GM23248 (cell line): ENCODE data around the gene CHST14. TPM values are rescaled to one million over a fixed set of nuclear protein-coding genes. Genes with fewer than 3 reads are reported as not detected.

ENCODE experiments used
- DNase-seq: peaks from one replicate; pipeline ENCODE4 v3.0.0-alpha.2; 2015
- H2AFZ ChIP-seq: fragments of 200-600 bp; sonication (generic); 2 replicates; pipeline ENCODE4 v1.6.1; 2016; ENCODE audit warnings: antibody characterized with exemption
- H3F3A ChIP-seq: fragments of 200-600 bp; sonication (generic); 2 replicates; pipeline ENCODE4 v1.6.1; 2016; ENCODE audit warnings: mild to moderate bottlenecking, antibody characterized with exemption, mixed run types; ENCODE audit not compliant: insufficient read depth
- H3K27ac ChIP-seq: fragments of 200-600 bp; sonication (generic); 2 replicates; pipeline ENCODE4 v1.5.1; 2016; ENCODE audit warnings: mild to moderate bottlenecking
- H3K27me3 ChIP-seq: fragments of 200-600 bp; sonication (generic); replicated peaks from 2 replicates; pipeline ENCODE4 v1.6.1; 2016; ENCODE audit warnings: mild to moderate bottlenecking; ENCODE audit not compliant: insufficient read depth
- H3K36me3 ChIP-seq: fragments of 200-600 bp; sonication (generic); 2 replicates; pipeline ENCODE4 v1.6.1; 2016; ENCODE audit warnings: low read depth, mild to moderate bottlenecking
- H3K4me1 ChIP-seq: fragments of 200-600 bp; sonication (generic); 2 replicates; pipeline ENCODE4 v1.6.1; 2016; ENCODE audit warnings: mild to moderate bottlenecking; ENCODE audit not compliant: insufficient read depth
- H3K4me2 ChIP-seq: fragments of 200-600 bp; sonication (generic); one replicate; pipeline ENCODE4 v1.6.1; 2016; ENCODE audit warnings: mild to moderate bottlenecking; ENCODE audit not compliant: unreplicated experiment
- H3K4me3 ChIP-seq: fragments of 200-600 bp; sonication (generic); 2 replicates; pipeline ENCODE4 v1.5.1; 2016; ENCODE audit warnings: mild to moderate bottlenecking
- H3K79me2 ChIP-seq: fragments of 200-600 bp; sonication (generic); 2 replicates; pipeline ENCODE4 v1.6.1; 2016; ENCODE audit warnings: mild to moderate bottlenecking; ENCODE audit not compliant: insufficient read depth
- H3K9ac ChIP-seq: fragments of 200-600 bp; sonication (generic); 2 replicates; pipeline ENCODE4 v1.6.1; 2016; ENCODE audit warnings: mild to moderate bottlenecking
- H3K9me2 ChIP-seq: fragments of 200-600 bp; sonication (generic); 2 replicates; pipeline ENCODE4 v1.6.1; 2016; ENCODE audit warnings: mixed run types, mild to moderate bottlenecking, moderate library complexity; ENCODE audit not compliant: insufficient read depth
- H3K9me3 ChIP-seq: fragments of 200-600 bp; sonication (generic); one replicate; pipeline ENCODE4 v1.6.1; 2017; ENCODE audit warnings: low read depth
- H4K20me1 ChIP-seq: fragments of 200-600 bp; sonication (generic); 2 replicates; pipeline ENCODE4 v1.6.0; 2016; ENCODE audit not compliant: insufficient read depth
- EZH2 ChIP-seq: fragments of 200-600 bp; sonication (generic); IDR thresholded peaks from 2 replicates; pipeline ENCODE4 v1.6.1; 2018; ENCODE audit warnings: antibody characterized with exemption, mild to moderate bottlenecking; ENCODE audit not compliant: insufficient read depth, poor library complexity, severe bottlenecking
- EZH2phosphoT487 ChIP-seq: fragments of 200-600 bp; sonication (generic); IDR thresholded peaks from 2 replicates; pipeline ENCODE4 v1.6.1; 2018; ENCODE audit warnings: antibody characterized with exemption, moderate library complexity, mild to moderate bottlenecking, low read depth; ENCODE audit not compliant: insufficient read depth
- WGBS, 2 experiments: methylation state at CpG; one replicate each; pipeline ENCODE4 v1.1.6; 2015 to 2017; ENCODE audit warnings: low lambda C conversion rate in 2 of 2, low coverage in 1 of 2; ENCODE audit errors: missing lambda C conversion rate in 2 of 2; 5-methylcytosine and 5-hydroxymethylcytosine counted together
- in situ Hi-C: fragments of 300-500 bp; cut with MboI; formaldehyde crosslinking; loops from 2 replicates; pipeline ENCODE4 v1.15.0; 2020
- polyA plus RNA-seq: library from polyadenylated mRNA; unstranded; fragments of >200 nt; fragmentation: Nextera tagmentation; extraction: Ambion mirVana; gene quantifications from 2 replicates; pipeline ENCODE4 v1.2.1, GENCODE V29; 2016
- total RNA-seq: library from RNA; depleted of rRNA; stranded (reverse); fragments of >200 nt; shearing (Covaris generic); gene quantifications from 2 replicates; pipeline ENCODE4 v1.2.3, GENCODE V29; 2014

Gene CHST14
- total and polyA plus RNA-seq, 2 experiments from 2014 or later: 18.7 to 26.6 TPM

GRCh38 chr15:40498891-40499290 is 28.1 kb downstream of the CHST14 start:
- Histone ChIP-seq H3K4me2 (no peak overlapping the region), H3K4me3 (no peak overlapping the region), H3K27me3 (no peaks in the 10 kb centered on the region), H3K4me1 (peaks cover 9% of the 10 kb centered on the region), H3F3A (peaks cover 4% of the 10 kb centered on the region; the same call in 1 of the 2 replicates), H3K79me2 (no peaks in the 10 kb centered on the region), H3K9ac (no peak overlapping the region), H3K9me3 (no peaks in the 10 kb centered on the region), H4K20me1 (no peaks in the 10 kb centered on the region), H3K9me2 (no peaks in the 10 kb centered on the region), H3K27ac (no peak overlapping the region), H2AFZ (no peak overlapping the region), H3K36me3 (no peaks in the 10 kb centered on the region)
- in situ Hi-C loops: no loop called here
- no peak for TF ChIP-seq EZH2
- TF ChIP-seq EZH2phosphoT487: no peak
- DNase-seq: no peak
- WGBS, 2 experiments: 68 to 77% methylated on average over 4 of the region's 4 CpGs

- H3K9ac ChIP-seq: no peak overlapping the region
- H3K4me1 ChIP-seq: peaks cover 9% of the 10 kb centered on the region
- no peaks in the 10 kb centered on the region for H3K79me2 ChIP-seq
- H3K27me3 ChIP-seq: no peaks in the 10 kb centered on the region
- no peaks in the 10 kb centered on the region for H4K20me1 ChIP-seq
- TF ChIP-seq EZH2phosphoT487: no peak
- no peak for TF ChIP-seq EZH2
- no peak overlapping the region for H3K4me2 ChIP-seq
- H3F3A ChIP-seq: peaks cover 4% of the 10 kb centered on the region; the same call in 1 of the 2 replicates
- H3K36me3 ChIP-seq: no peaks in the 10 kb centered on the region
- no peak overlapping the region for H2AFZ ChIP-seq
- H3K27ac ChIP-seq: no peak overlapping the region
- H3K9me2 ChIP-seq: no peaks in the 10 kb centered on the region
- no peak for DNase-seq
- in situ Hi-C loops: no loop called here
- H3K9me3 ChIP-seq: no peaks in the 10 kb centered on the region
- no peak overlapping the region for H3K4me3 ChIP-seq
- WGBS, 2 experiments: 84 to 95% methylated on average over 4 of the region's 4 CpGs
These were observed 29.1 kb downstream of the CHST14 start for GRCh38 chr15:40499931-40500330.

DNA sequence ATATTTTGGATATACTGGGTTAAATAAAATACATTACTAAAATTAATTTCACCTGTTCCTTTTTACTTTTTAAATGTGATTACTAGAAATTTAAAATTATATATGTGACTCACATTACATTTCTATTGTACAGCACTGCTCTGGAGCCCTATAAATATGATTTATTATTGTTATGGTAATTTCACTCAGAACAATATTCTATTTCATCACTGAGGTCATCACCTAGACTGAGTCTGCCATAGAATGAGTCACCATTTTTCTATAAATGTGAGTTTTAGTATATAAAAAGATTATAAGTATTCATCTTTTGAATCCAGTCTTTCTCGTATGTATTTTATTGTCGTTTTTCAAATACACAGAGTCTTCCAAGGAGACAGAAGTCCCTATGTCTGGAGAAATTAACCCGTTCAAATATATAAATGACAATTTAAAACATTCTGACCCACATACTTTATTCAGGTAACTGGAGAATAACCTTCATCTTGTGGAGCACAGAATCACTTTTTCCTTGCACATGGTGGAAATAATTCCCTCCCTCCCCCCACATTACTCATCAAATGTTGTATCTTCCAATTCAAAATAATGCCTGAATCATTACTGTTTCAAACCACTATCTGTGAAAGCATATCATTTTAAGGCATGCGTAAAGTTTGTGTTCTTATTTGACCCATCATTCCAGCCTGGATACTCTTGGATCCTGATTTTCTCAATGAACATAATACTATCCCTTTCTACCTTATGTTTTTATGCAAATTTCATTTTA is 30.0 kb downstream of the CHST14 start:
- H3K4me1 ChIP-seq: peaks cover 9% of the 10 kb centered on the region
- peak; percentile 59 for DNase-seq
- H3K27me3 ChIP-seq: no peaks in the 10 kb centered on the region
- H3K9me2 ChIP-seq: no peaks in the 10 kb centered on the region
- no peak overlapping the region for H3K4me3 ChIP-seq
- no peak overlapping the region for H2AFZ ChIP-seq
- no peaks in the 10 kb centered on the region for H3K79me2 ChIP-seq
- TF ChIP-seq EZH2phosphoT487 (no peak), EZH2 (no peak)
- no peaks in the 10 kb centered on the region for H3K36me3 ChIP-seq
- in situ Hi-C loops: no loop called here
- H3K4me2 ChIP-seq: no peak overlapping the region
- WGBS, 2 experiments: 75 to 78% methylated on average over 4 of the region's 4 CpGs
- no peak overlapping the region for H3K27ac ChIP-seq
- no peak overlapping the region for H3K9ac ChIP-seq
- H3K9me3 ChIP-seq: no peaks in the 10 kb centered on the region
- no peaks in the 10 kb centered on the region for H4K20me1 ChIP-seq
- peaks cover 4% of the 10 kb centered on the region; the same call in 1 of the 2 replicates for H3F3A ChIP-seq

- Histone ChIP-seq H3K9me2 (no peaks in the 10 kb centered on the region), H3K9me3 (no peaks in the 10 kb centered on the region), H3K4me2 (no peak overlapping the region), H3K4me1 (peaks cover 9% of the 10 kb centered on the region), H2AFZ (no peak overlapping the region), H3K79me2 (no peaks in the 10 kb centered on the region), H3K36me3 (no peaks in the 10 kb centered on the region), H3K27ac (no peak overlapping the region), H3K4me3 (no peak overlapping the region), H3K9ac (no peak overlapping the region), H3F3A (peaks cover 4% of the 10 kb centered on the region; the same call in 1 of the 2 replicates), H3K27me3 (no peaks in the 10 kb centered on the region), H4K20me1 (no peaks in the 10 kb centered on the region)
- 84 to 88% methylated on average over 6 of the region's 6 CpGs for WGBS, 2 experiments
- in situ Hi-C loops: no loop called here
- peak; percentile 23 for DNase-seq
- TF ChIP-seq EZH2phosphoT487 (no peak), EZH2 (no peak)
These were observed 30.7 kb downstream of the CHST14 start for GRCh38 chr15:40501487-40501886.
